OCI-M2 (cell line): Measurements from ENCODE around the gene PDE7B.
A peak's percentile ranks its signal among the peaks of the same experiment; 100 is the strongest.

Experiments
- DNase-seq: peaks from one replicate; lab custom pipeline; 2025; ENCODE audit not compliant: unreplicated experiment; lab: John Stamatoyannopoulos, UW

PDE7B gene

GRCh38 chr6:135922746-135923145 lies 71.2 kb downstream of the PDE7B start:
- DNase-seq: no peak

- no peak for DNase-seq
Observed at GRCh38 chr6:135932651-135933050, 81.2 kb downstream of the PDE7B start.

GRCh38 chr6:135935941-135936601 lies 84.6 kb downstream of the PDE7B start:
- no peak for DNase-seq

- DNase-seq: no peak
Observed at GRCh38 chr6:135936606-135937005, 85.1 kb downstream of the PDE7B start.

- DNase-seq: no peak
Observed at GRCh38 chr6:135937106-135937505, 85.6 kb downstream of the PDE7B start.

- DNase-seq: no peak
Observed at GRCh38 chr6:135938576-135939207, 87.2 kb downstream of the PDE7B start.

GRCh38 chr6:135939208-135939591 lies 87.7 kb downstream of the PDE7B start:
- DNase-seq: no peak

GRCh38 chr6:135940616-135941167 lies 89.2 kb downstream of the PDE7B start:
- DNase-seq: no peak

GRCh38 chr6:135941275-135942025 lies 89.9 kb downstream of the PDE7B start:
- no peak for DNase-seq

GRCh38 chr6:135944120-135944519 lies 92.6 kb downstream of the PDE7B start:
- no peak for DNase-seq

- DNase-seq: no peak
Observed at GRCh38 chr6:135946674-135947073, 95.2 kb downstream of the PDE7B start.

GRCh38 chr6:135950669-135951068 lies 99.2 kb downstream of the PDE7B start:
- DNase-seq: no peak

- no peak for DNase-seq
Observed at GRCh38 chr6:135951169-135951568, 99.7 kb downstream of the PDE7B start.

GRCh38 chr6:135953818-135954217 lies 102.3 kb downstream of the PDE7B start:
- no peak for DNase-seq

- peak; percentile 78 for DNase-seq
Observed at GRCh38 chr6:135955099-135955498, 103.6 kb downstream of the PDE7B start.

GRCh38 chr6:135962731-135963130 lies 111.2 kb downstream of the PDE7B start:
- no peak for DNase-seq

- DNase-seq: no peak
Observed at GRCh38 chr6:135970750-135971149, 119.2 kb downstream of the PDE7B start.

- no peak for DNase-seq
Observed at GRCh38 chr6:135971351-135971750, 119.8 kb downstream of the PDE7B start.

- DNase-seq: no peak
Observed at GRCh38 chr6:135972150-135972549, 120.6 kb downstream of the PDE7B start.

- DNase-seq: no peak
Observed at GRCh38 chr6:135972586-135972985, 121.1 kb downstream of the PDE7B start.

GRCh38 chr6:135974426-135974825 lies 122.9 kb downstream of the PDE7B start:
- no peak for DNase-seq

- DNase-seq: no peak
Observed at GRCh38 chr6:135976585-135976984, 125.1 kb downstream of the PDE7B start.
